ENCODE results near the gene ARL8A.
"Not testable (repeated sequence)": the region's sequence is repeated elsewhere in the genome, so short reads cannot be mapped to it uniquely, and the experiment has no call there.

The ARL8A gene

DNA sequence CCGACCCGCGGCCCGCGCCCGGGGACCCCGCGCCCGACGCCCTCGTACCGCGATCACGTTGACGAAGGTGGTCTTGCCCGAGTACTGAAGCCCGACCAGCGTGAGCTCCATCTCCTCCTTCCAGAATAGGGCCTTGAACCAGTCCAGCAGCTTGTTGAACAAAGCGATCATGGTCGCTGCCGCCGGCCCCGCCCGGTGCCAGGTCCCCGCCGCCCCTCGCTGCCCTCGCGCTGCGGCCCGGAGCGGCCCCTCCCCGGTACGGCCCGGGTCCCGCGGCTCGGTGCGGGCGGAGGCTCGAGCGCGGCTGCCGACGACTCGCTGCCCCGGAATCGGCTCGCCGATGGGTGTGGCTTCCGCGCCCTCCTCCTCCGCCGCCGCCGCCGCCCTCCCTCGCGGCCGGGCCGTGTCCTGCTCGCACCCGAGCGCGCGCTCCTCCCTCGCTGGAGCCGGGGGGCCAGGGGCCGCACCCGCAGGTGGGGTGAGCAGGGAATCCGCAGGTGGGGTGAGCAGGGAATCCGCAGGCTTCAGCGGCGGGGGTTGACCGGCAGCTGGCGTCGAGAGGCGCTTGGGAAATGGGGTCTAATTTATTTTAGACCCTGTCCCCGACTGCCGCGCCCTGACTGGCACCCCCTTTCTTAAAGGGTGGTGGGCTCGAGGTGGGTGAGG is at the start of gene ARL8A:
Gene ARL8A, minus strand, starts transcription at position 336 of the 666 bp plus-strand sequence. Its CDS starts 165 bp downstream, at position 171.
- no CpG with 5 or more reads among the region's 82 CpGs for WGBS (ENCODE audit: insufficient coverage, insufficient read length)
- Histone ChIP-seq H3K27ac (ENCODE audit: low read length) (no peak within 1 kb of the TSS), H3K4me3 (ENCODE audit: low read length) (peak within 1 kb of the TSS; percentile 76), H3K9me3 (ENCODE audit: control insufficient read depth, insufficient read depth, low read length) (no peaks in the 10 kb centered on the region), H3K4me1 (ENCODE audit: control insufficient read depth, insufficient read depth, low read length) (peaks cover 6% of the 10 kb centered on the region), H3K36me3 (ENCODE audit: control insufficient read depth, insufficient read depth, low read length) (no peaks in the 10 kb centered on the region), H3K27me3 (ENCODE audit: control insufficient read depth, insufficient read depth, low read length) (no peaks in the 10 kb centered on the region)
- no peak for DNase-seq (ENCODE audit: low read depth, low spot score)

DNA sequence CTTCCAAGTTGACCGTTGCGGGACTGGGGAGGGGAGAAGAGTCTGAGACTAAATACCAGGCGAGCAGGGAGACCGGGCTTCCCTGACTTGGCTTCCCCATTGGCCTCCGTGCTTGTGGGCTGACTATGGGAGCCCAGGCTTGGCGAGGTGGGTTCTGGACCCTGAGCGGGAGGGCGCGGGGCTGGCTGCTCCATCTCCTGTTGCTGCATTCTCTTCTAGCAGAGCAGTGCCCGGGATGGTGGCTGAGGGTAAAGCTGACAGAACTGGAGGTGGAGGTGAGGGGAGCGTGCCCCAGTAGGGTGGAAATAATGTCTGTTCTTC is 49.8 kb upstream of the ARL8A start:
- peaks cover 3% of the 10 kb centered on the region; the same call in 1 of the 2 replicates for H3K4me1 ChIP-seq (ENCODE audit: control insufficient read depth, insufficient read depth, low read length)
- no CpG with 5 or more reads among the region's 11 CpGs for WGBS (ENCODE audit: insufficient coverage, insufficient read length)
- H3K9me3 ChIP-seq (ENCODE audit: control insufficient read depth, insufficient read depth, low read length) = no peaks in the 10 kb centered on the region
- no peak overlapping the region; the same call in 1 of the 2 replicates for H3K4me3 ChIP-seq (ENCODE audit: low read length)
- DNase-seq (ENCODE audit: low read depth, low spot score) = no peak
- peaks cover 12% of the 10 kb centered on the region; the same call in 1 of the 2 replicates for H3K27me3 ChIP-seq (ENCODE audit: control insufficient read depth, insufficient read depth, low read length)
- H3K36me3 ChIP-seq (ENCODE audit: control insufficient read depth, insufficient read depth, low read length) = no peaks in the 10 kb centered on the region
- no peak overlapping the region for H3K27ac ChIP-seq (ENCODE audit: low read length)

DNA sequence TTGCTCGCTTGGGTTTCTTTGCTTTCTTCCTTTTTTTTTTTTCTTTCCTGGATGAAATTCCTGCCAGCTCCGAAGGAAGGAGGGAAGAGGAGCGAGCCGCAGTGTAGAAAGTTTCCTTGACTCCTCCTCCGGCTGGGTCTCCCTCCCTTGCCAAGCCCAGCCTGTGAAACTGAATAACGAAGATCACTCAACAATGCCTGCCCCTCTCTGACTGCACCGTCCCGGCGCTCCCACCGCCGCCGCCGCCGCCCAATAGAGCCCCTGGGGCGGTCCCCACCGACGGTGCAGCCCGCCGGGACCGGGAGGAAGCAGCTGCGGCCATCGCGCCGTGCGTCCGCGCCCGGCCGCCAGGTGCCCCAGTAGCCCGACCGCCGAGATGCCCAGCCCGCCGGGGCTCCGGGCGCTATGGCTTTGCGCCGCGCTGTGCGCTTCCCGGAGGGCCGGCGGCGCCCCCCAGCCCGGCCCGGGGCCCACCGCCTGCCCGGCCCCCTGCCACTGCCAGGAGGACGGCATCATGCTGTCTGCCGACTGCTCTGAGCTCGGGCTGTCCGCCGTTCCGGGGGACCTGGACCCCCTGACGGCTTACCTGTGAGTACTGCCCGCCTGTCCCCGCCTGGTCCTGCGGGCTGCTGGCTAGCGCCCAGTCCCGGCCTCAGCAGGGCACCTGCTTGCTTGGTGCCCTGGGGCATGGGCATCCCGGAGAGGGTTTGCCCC is 49.2 kb upstream of the ARL8A start, which contains the start of gene LGR6:
Gene LGR6, plus strand, starts transcription at position 186 of the 714 bp plus-strand sequence. Its CDS starts 191 bp downstream, at position 377.
- H3K9me3 ChIP-seq (ENCODE audit: control insufficient read depth, insufficient read depth, low read length) = no peaks in the 10 kb centered on the region
- DNase-seq (ENCODE audit: low read depth, low spot score) = no peak
- H3K27me3 ChIP-seq (ENCODE audit: control insufficient read depth, insufficient read depth, low read length) = peaks cover 12% of the 10 kb centered on the region; the same call in 1 of the 2 replicates
- H3K36me3 ChIP-seq (ENCODE audit: control insufficient read depth, insufficient read depth, low read length) = no peaks in the 10 kb centered on the region
- H3K4me3 ChIP-seq (ENCODE audit: low read length) = peak within 1 kb of the TSS; percentile 39; the same call in 1 of the 2 replicates
- no CpG with 5 or more reads among the region's 61 CpGs for WGBS (ENCODE audit: insufficient coverage, insufficient read length)
- H3K27ac ChIP-seq (ENCODE audit: low read length) = no peak within 1 kb of the TSS
- H3K4me1 ChIP-seq (ENCODE audit: control insufficient read depth, insufficient read depth, low read length) = peaks cover 3% of the 10 kb centered on the region; the same call in 1 of the 2 replicates

DNA sequence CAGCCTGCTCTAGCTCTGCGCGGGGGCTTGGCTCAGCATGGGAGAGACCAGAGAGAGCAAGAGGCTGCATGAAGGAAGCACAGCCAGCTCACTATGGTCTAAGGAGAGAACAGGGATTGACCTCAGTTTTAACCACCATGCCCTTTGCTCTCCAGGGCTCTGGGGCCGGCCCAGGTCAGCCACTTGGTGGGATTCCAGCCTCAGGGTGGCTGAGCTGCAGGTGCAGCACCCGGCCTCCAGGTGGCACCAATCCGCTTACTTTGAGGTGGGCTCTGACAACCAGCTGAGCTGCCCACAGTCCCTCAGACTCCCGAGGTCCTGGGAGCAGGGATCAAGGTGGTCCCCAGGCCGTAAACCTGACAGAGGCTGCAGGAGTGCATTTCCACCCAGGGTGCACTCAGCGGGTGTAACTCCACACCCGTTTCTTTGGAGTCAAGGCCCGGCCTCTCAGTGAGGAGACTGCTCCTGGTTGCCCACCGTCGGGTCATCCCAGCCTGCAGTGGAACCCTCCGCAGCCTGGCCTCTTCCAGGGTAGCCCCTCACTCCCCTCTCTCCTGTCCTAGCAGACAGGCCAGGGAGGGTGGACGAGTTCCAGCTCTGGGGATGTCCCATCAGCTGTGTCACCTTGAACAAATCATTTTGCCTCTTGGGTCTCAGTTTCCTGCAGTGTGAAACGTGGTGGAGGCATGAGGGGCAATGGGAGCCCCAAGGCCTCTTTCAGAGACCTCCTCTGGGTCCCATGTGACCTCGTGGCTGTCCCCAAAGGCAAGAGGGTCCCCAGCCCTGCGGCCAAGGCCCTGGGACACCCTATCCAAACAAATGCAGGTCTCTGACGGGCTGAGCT is 48.5 kb upstream of the ARL8A start:
- no CpG with 5 or more reads among the region's 18 CpGs for WGBS (ENCODE audit: insufficient coverage, insufficient read length)
- peaks cover 12% of the 10 kb centered on the region; the same call in 1 of the 2 replicates for H3K27me3 ChIP-seq (ENCODE audit: control insufficient read depth, insufficient read depth, low read length)
- no peak for DNase-seq (ENCODE audit: low read depth, low spot score)

DNA sequence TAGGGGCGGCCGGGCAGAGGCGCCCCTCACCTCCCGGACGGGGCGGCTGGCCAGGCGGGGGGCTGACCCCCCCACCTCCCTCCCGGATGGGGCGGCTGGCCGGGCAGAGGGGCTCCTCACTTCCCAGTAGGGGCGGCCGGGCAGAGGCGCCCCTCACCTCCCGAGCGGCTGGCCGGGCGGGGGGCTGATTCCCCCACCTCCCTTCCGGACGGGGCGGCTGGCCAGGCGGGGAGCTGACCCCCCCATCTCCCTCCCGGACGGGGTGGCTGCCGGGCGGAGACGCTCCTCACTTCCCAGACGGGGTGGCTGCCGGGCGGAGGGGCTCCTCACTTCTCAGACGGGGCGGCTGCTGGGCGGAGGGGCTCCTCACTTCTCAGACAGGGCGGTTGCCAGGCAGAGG is 46.9 kb upstream of the ARL8A start:
- H3K27ac ChIP-seq (ENCODE audit: low read length); H3K4me1 ChIP-seq (ENCODE audit: control insufficient read depth, insufficient read depth, low read length); DNase-seq (ENCODE audit: low read depth, low spot score); H3K4me3 ChIP-seq (ENCODE audit: low read length); H3K36me3 ChIP-seq (ENCODE audit: control insufficient read depth, insufficient read depth, low read length); H3K9me3 ChIP-seq (ENCODE audit: control insufficient read depth, insufficient read depth, low read length): not testable (repeated sequence)
- no CpG with 5 or more reads among the region's 33 CpGs for WGBS (ENCODE audit: insufficient coverage, insufficient read length)
- H3K27me3 ChIP-seq (ENCODE audit: control insufficient read depth, insufficient read depth, low read length) = peaks cover 12% of the 10 kb centered on the region; the same call in 1 of the 2 replicates

More for the DNA sequence above, 48.5 kb upstream of the ARL8A start:
- no peak overlapping the region; the same call in 1 of the 2 replicates for H3K4me3 ChIP-seq (ENCODE audit: low read length)
- no peaks in the 10 kb centered on the region for H3K36me3 ChIP-seq (ENCODE audit: control insufficient read depth, insufficient read depth, low read length)
- H3K9me3 ChIP-seq (ENCODE audit: control insufficient read depth, insufficient read depth, low read length) = no peaks in the 10 kb centered on the region
- H3K27ac ChIP-seq (ENCODE audit: low read length) = no peak overlapping the region
- peaks cover 3% of the 10 kb centered on the region; the same call in 1 of the 2 replicates for H3K4me1 ChIP-seq (ENCODE audit: control insufficient read depth, insufficient read depth, low read length)

DNA sequence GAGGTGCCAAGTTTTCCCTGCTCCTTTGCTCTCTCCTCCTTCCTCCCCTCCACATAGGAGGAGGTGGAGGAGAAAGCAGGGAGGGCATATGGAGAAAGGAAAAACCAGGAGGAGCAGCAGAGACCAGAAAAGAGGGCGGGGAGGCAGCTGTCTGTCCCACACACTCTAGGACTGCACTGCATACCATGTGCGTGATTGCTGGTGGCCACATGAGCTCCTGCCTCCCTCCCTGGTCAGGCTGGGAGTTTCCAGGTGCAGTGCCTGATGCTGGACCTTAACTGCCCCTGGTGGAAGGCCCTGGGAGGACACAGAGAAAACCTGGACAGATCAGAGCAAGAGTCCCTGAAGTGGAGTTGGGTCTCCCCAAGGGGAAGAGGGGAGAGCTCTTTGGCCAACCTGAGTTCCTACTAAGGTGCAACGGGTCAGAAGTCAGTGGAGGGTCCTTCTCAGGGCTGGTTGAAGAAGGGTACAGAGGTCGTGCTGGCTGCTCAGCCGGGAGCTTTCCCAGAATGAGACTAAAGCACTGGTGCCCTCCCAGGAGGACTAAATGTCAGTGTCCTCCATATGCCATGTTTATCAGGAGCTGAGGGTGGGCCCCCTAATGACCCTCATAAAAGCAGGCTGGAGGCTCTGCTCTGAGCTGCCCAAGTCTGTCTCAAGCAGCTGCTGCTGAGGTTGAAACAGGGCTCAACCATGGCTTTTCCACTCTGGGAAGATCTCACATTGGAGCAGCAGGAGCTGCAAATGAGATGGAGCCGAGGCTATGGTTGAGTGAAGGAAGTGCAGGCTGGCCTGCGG is 45.6 kb upstream of the ARL8A start:
- no peak for DNase-seq (ENCODE audit: low read depth, low spot score)
- Histone ChIP-seq H3K9me3 (ENCODE audit: control insufficient read depth, insufficient read depth, low read length) (no peaks in the 10 kb centered on the region), H3K4me3 (ENCODE audit: low read length) (no peak overlapping the region), H3K27me3 (ENCODE audit: control insufficient read depth, insufficient read depth, low read length) (peaks cover 12% of the 10 kb centered on the region; the same call in 1 of the 2 replicates), H3K36me3 (ENCODE audit: control insufficient read depth, insufficient read depth, low read length) (no peaks in the 10 kb centered on the region), H3K27ac (ENCODE audit: low read length) (no peak overlapping the region), H3K4me1 (ENCODE audit: control insufficient read depth, insufficient read depth, low read length) (peaks cover 3% of the 10 kb centered on the region; the same call in 1 of the 2 replicates)
- WGBS (ENCODE audit: insufficient coverage, insufficient read length) = no CpG with 5 or more reads among the region's 7 CpGs

DNA sequence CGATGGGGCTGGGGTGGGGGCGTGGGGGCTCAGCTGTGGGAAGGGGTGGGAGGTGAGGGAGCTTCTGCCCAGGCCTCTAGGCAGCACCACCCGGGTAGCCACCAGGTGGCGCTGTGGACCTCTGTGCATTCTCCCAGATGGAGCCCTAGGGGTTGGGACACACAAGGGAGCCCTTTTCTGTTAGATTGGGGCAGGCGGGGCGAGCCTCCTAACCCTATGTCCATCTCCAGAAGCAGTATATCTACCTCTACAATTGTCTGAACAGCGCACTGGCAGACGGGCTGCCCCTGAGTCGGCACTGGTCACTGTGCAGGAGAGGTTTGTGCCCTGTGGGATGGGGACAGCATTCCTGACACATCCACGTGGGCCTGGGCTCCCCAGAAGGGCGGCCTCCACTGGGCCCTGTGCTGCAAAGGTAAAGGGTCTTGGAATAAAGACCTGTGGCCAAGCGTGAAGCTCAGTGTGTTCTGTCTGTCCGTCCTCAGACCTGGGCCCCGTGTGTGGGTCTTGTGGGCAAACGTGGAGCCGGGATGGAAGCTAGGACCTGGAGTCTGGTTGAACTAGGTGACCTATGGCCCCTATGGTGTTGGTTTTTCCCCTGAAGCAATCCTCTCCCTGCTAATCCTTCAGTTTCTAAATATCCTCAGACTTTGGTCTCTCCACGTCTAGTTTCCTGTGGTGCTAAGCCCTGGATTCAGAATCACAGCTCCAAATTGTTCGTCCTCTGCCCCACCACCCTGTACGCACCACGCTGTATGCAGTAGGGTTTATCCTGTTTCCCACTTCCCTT is 44.7 kb upstream of the ARL8A start:
- no CpG with 5 or more reads among the region's 20 CpGs for WGBS (ENCODE audit: insufficient coverage, insufficient read length)
- DNase-seq (ENCODE audit: low read depth, low spot score) = no peak
- H3K36me3 ChIP-seq (ENCODE audit: control insufficient read depth, insufficient read depth, low read length) = no peaks in the 10 kb centered on the region
- no peak overlapping the region for H3K27ac ChIP-seq (ENCODE audit: low read length)
- peaks cover 9% of the 10 kb centered on the region; the same call in 1 of the 2 replicates for H3K27me3 ChIP-seq (ENCODE audit: control insufficient read depth, insufficient read depth, low read length)
- H3K4me3 ChIP-seq (ENCODE audit: low read length) = no peak overlapping the region
- peaks cover 6% of the 10 kb centered on the region; the same call in 1 of the 2 replicates for H3K4me1 ChIP-seq (ENCODE audit: control insufficient read depth, insufficient read depth, low read length)
- no peaks in the 10 kb centered on the region for H3K9me3 ChIP-seq (ENCODE audit: control insufficient read depth, insufficient read depth, low read length)

DNA sequence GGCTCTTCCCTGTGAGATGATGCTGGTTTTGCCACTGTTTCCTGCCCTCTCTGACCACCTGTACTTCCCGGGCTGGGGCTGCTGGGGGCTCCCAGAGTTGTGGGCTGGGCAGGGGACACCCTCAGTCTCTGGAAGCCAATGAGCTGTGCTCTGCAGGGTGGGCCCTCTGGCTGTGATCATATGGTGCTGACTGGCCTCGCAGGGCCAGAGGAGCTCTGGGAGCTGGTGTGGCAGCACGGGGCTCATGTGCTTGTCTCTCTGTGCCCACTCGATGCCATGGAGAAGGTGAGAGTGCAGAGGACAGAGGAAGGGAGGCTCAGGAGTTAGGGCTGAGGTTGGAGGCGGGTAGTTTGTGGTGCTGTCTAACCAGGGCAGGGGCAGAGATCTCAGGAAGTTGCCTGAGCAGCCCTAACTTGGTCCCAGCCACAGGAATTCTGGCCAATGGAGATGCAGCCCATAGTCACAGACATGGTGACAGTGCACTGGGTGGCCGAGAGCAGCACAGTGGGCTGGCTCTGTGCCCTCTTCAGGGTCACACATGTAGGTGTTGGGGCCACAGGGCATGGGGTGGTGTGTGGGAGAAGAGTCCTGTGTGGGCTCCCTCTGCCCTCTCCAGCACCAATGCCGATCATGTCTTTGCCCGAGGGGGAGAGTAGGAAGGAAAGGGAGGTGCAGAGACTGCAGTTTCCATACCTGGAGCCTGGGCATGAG is 43.3 kb upstream of the ARL8A start:
- Histone ChIP-seq H3K4me1 (ENCODE audit: control insufficient read depth, insufficient read depth, low read length) (peaks cover 3% of the 10 kb centered on the region; the same call in 1 of the 2 replicates), H3K36me3 (ENCODE audit: control insufficient read depth, insufficient read depth, low read length) (no peaks in the 10 kb centered on the region), H3K4me3 (ENCODE audit: low read length) (no peak overlapping the region), H3K27me3 (ENCODE audit: control insufficient read depth, insufficient read depth, low read length) (no peaks in the 10 kb centered on the region), H3K9me3 (ENCODE audit: control insufficient read depth, insufficient read depth, low read length) (no peaks in the 10 kb centered on the region), H3K27ac (ENCODE audit: low read length) (no peak overlapping the region)
- WGBS (ENCODE audit: insufficient coverage, insufficient read length) = no CpG with 5 or more reads among the region's 8 CpGs
- no peak for DNase-seq (ENCODE audit: low read depth, low spot score)
